DOHH2 (cell line): ENCODE data around the gene MEPE.

ENCODE experiments used
- CTCF ChIP-seq: fragments of 200-600 bp; sonication (generic); IDR thresholded peaks from one replicate; pipeline ENCODE4 v1.5.1; 2014; ENCODE audit warnings: antibody characterized with exemption, mild to moderate bottlenecking, low read depth, low read length; ENCODE audit not compliant: poor library complexity, severe bottlenecking
- EZH2phosphoT487 ChIP-seq: fragments of 200-600 bp; sonication (generic); IDR thresholded peaks from 2 replicates; pipeline ENCODE4 v1.6.1; 2017; ENCODE audit warnings: borderline replicate concordance, mild to moderate bottlenecking, antibody characterized with exemption, low read length, moderate library complexity, mixed read lengths

GRCh38 chr4:87863486-87863885 lies 30.7 kb downstream of the MEPE start:
- TF ChIP-seq CTCF: no peak
- TF ChIP-seq EZH2phosphoT487: no peak
